Esophagus muscularis mucosa (tissue), 4 donors: ENCODE results near the gene STRBP. TPM values are rescaled to one million over a fixed set of nuclear protein-coding genes. Genes with fewer than 3 reads are reported as not detected.

Experiments used
- DNase-seq: peaks from one replicate; pipeline ENCODE4 v3.0.0-alpha.2; 2017; ENCODE audit errors: extremely low spot score
- H3K27ac ChIP-seq, 4 donors: fragments of 200-600 bp; sonication (generic); replicated peaks in 1 of 4; 1 replicate in 3 of 4; 2 replicates in 1 of 4; pipeline ENCODE4 v1.5.1; 2016 to 2019; ENCODE audit warnings: mild to moderate bottlenecking in 1 of 4
- H3K27me3 ChIP-seq, 4 donors: fragments of 200-600 bp; sonication (generic); one replicate each; pipeline versions ENCODE4 v1.5.1 to v1.6.0; 2016 to 2019
- H3K36me3 ChIP-seq, 4 donors: fragments of 200-600 bp; sonication (generic); one replicate each; pipeline ENCODE4 v1.5.1; 2016 to 2019
- H3K4me1 ChIP-seq, 4 donors: fragments of 200-600 bp; sonication (generic); one replicate each; pipeline ENCODE4 v1.5.1; 2016 to 2019
- H3K4me3 ChIP-seq, 4 donors: fragments of 200-600 bp; sonication (generic); 1 replicate in 2 of 4; 2 replicates in 2 of 4; pipeline ENCODE4 v1.5.1; 2016 to 2019; ENCODE audit warnings: mild to moderate bottlenecking in 4 of 4, moderate library complexity in 1 of 4
- H3K9me3 ChIP-seq, 4 donors: fragments of 200-600 bp; sonication (generic); 1 replicate in 3 of 4; 2 replicates in 1 of 4; pipeline ENCODE4 v1.5.1; 2016 to 2019
- CTCF ChIP-seq, 3 experiments: fragments of 200-600 bp in 2 of 3; fragments of 450-650 bp in 1 of 3; sonication (generic) in 2 of 3; IDR thresholded peaks; one replicate each; pipeline ENCODE4 v1.5.1; 2017 to 2019; ENCODE audit warnings: antibody characterized with exemption in 3 of 3, mild to moderate bottlenecking in 2 of 3, moderate library complexity in 1 of 3
- EP300 ChIP-seq: sonication (generic); formaldehyde crosslinking; IDR thresholded peaks from one replicate; pipeline ENCODE4 v1.6.1; 2017; ENCODE audit warnings: antibody characterized with exemption
- POLR2A ChIP-seq: fragments of 450-650 bp; IDR thresholded peaks from one replicate; pipeline ENCODE4 v1.6.1; 2017; ENCODE audit warnings: antibody characterized with exemption, moderate library complexity, mild to moderate bottlenecking, low read depth
- POLR2AphosphoS5 ChIP-seq, 2 donors: sonication (generic); formaldehyde crosslinking; IDR thresholded peaks; one replicate each; pipeline ENCODE4 v1.6.1; 2017; ENCODE audit warnings: antibody characterized with exemption in 2 of 2
- WGBS: methylation state at CpG from one replicate; pipeline ENCODE4 v1.1.5; 2018; 5-methylcytosine and 5-hydroxymethylcytosine counted together
- intact Hi-C: fragments of 100-400 bp; cut with DNase I; formaldehyde crosslinking; loops from one replicate; pipeline ENCODE4 v1.15.1; 2023
- total RNA-seq, 4 donors: library from RNA; depleted of rRNA; stranded (reverse); fragments of >200 nt; gene quantifications; one replicate each; pipeline versions ENCODE4 v1.1.0 to v1.2.1, GENCODE V29; 2016

The STRBP gene
- total RNA-seq, 4 donors from 2014 or later = 11.2 to 20.6 (median 14.5) TPM

- Histone ChIP-seq H3K9me3 (no peaks in the 10 kb centered on the region), H3K27ac (no peak overlapping the region), H3K27me3 (no peaks in the 10 kb centered on the region), H3K36me3 (no peaks in the 10 kb centered on the region), H3K4me1 (peaks cover 0 to 4% (median 0%) of the 10 kb centered on the region in 4 donors), H3K4me3 (no peak overlapping the region)
- no peak for DNase-seq
- TF ChIP-seq CTCF (IDR thresholded peaks at IDR 0.05) (no peak), POLR2AphosphoS5 (IDR thresholded peaks at IDR 0.05) (no peak), EP300 (no peak), POLR2A (no peak)
- intact Hi-C loops = no loop called here
- 94% methylated on average over 2 of the region's 2 CpGs for WGBS
Measured at GRCh38 chr9:123220127-123220526, 48.3 kb downstream of the STRBP start.

DNA sequence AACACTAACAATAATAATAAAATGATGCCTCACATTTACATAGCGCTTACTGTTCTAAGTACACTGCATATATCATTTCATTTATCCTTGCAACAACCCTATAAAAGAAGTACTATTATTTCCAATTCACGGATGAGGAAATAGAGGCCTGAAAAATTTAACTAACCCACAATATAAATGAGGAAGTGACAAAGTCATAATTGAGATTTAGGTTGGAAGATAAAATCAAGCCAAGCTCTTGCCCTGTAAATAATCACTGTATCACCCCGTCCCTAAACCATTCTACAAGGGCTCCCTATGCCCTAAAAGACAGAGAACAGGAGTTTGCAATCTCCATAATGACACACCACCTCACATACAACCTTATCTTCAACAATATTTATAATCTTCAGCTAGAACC is 49.6 kb downstream of the STRBP start:
- H3K4me1 ChIP-seq = peaks cover 0 to 4% (median 0%) of the 10 kb centered on the region in 4 donors
- no peaks in the 10 kb centered on the region for H3K9me3 ChIP-seq
- 62% methylated on average over 3 of the region's 3 CpGs for WGBS
- H3K27me3 ChIP-seq = no peaks in the 10 kb centered on the region
- no peak overlapping the region for H3K27ac ChIP-seq
- intact Hi-C loops = no loop called here
- no peak overlapping the region for H3K4me3 ChIP-seq
- no peak for TF ChIP-seq POLR2A
- H3K36me3 ChIP-seq = no peaks in the 10 kb centered on the region
- no peak for DNase-seq

DNA sequence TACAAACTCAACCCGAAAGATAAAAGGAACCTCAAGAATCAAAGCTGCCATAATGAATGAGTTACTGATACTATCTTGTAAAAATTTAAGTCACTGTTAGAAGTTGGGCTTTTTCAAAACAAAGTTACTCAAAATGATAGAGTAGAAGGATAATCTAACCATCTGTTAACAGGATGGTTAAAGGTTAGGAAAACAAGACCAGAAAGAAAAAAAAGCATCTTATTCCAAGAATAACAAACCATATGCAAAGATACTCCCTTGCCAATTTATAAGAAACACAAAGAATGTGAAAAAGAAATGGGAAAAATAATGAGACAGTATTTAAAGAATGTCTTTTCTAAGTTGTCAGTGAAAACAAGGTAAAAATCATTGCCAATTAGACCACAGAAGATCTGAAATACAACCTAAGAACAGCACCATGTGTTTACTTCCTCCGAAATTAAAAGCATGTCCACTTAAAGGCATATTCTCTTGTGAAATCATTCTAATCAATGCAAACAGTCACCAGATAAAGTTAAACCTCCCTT is 51.2 kb downstream of the STRBP start:
- Histone ChIP-seq H3K27me3 (no peaks in the 10 kb centered on the region), H3K36me3 (no peaks in the 10 kb centered on the region), H3K4me1 (peaks cover 0 to 4% (median 0%) of the 10 kb centered on the region in 4 donors), H3K4me3 (no peak overlapping the region), H3K9me3 (no peaks in the 10 kb centered on the region), H3K27ac (no peak overlapping the region)
- 55% methylated on average over 2 of the region's 2 CpGs for WGBS
- DNase-seq = no peak
- intact Hi-C loops = no loop called here
- TF ChIP-seq POLR2A (no peak), EP300 (no peak), CTCF (IDR thresholded peaks at IDR 0.05) (no peak), POLR2AphosphoS5 (IDR thresholded peaks at IDR 0.05) (no peak)

GRCh38 chr9:123216251-123216797 is 52.1 kb downstream of the STRBP start:
- TF ChIP-seq POLR2AphosphoS5 (IDR thresholded peaks at IDR 0.05) = no peak
- no peak for TF ChIP-seq CTCF (IDR thresholded peaks at IDR 0.05)
- TF ChIP-seq POLR2A = no peak
- no peak for TF ChIP-seq EP300
- intact Hi-C loops = no loop called here
- no peak overlapping the region for H3K4me3 ChIP-seq
- no peak overlapping the region for H3K27ac ChIP-seq
- DNase-seq = no peak
- WGBS = 91% methylated on average over 5 of the region's 5 CpGs
- H3K36me3 ChIP-seq = no peaks in the 10 kb centered on the region
- no peaks in the 10 kb centered on the region for H3K27me3 ChIP-seq
- no peaks in the 10 kb centered on the region for H3K9me3 ChIP-seq
- H3K4me1 ChIP-seq = peaks cover 0 to 4% (median 0%) of the 10 kb centered on the region in 4 donors

DNA sequence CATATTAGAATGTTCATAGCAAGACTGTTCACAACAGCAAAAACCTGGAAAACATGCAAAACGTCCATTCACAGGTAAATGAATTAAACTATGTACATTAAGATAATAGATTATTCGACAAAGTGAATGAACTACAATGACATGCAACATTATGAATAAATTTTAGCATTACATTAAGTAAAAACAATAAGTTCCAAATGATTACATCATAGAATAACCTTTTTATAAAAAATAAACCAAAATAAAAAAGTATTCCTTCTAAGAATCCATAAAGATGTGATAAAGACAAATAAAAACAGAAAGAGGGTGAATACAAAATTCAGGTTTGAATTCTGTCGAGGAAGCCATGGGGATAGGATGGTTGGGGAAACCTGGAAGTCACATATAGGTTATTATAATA is 57.3 kb downstream of the STRBP start:
- Histone ChIP-seq H3K9me3 (no peaks in the 10 kb centered on the region), H3K27me3 (no peaks in the 10 kb centered on the region), H3K4me3 (no peak overlapping the region), H3K36me3 (no peaks in the 10 kb centered on the region), H3K27ac (no peak overlapping the region), H3K4me1 (peaks cover 0 to 5% (median 0%) of the 10 kb centered on the region in 4 donors)
- 93% methylated on average over 3 of the region's 3 CpGs for WGBS
- TF ChIP-seq EP300 = no peak
- TF ChIP-seq CTCF (IDR thresholded peaks at IDR 0.05) = no peak
- TF ChIP-seq POLR2AphosphoS5 (IDR thresholded peaks at IDR 0.05) = no peak
- TF ChIP-seq POLR2A = no peak
- intact Hi-C loops = no loop called here
- no peak for DNase-seq
